ENCODE data around the gene IRF6.

The IRF6 gene

DNA sequence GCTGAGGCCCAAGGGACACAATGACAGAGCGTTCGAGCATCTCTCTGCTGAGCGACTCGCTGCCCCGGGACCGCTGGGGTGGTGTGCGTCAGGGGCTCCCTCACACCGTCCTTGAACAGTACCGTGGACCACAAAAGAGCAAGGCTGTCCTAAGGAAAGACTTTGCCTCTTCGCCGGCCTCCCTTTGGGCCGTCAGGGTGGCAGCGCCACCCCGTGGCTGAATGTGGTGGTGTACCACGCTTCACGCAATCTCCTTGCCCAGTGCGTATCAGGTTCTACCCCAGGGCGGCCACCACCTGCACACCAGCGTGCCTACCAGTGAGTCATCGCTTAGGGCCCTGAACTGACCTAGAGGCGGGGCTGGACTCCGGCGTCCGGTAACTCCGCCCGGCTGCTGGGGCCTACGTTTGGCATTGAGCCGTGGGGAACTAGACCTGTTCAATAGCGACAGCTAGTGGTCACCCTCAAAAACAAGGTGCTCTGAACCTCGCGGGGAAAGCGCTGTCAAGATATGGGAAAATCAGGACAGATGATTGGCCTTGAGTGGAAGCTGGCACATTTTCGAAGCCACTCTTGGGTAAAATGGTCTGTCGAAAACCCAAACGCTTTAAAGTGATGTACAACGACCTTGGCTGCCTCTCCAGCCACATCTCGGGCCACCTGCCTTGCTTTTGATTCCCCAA lies 58.2 kb downstream of the IRF6 start:
- TF ChIP-seq CTCF (IDR thresholded peaks at IDR 0.05; ENCODE audit: low read length, missing control alignments) = peak; percentile 81
- DNase-seq (ENCODE audit: low read depth) = peak; percentile 97

DNA sequence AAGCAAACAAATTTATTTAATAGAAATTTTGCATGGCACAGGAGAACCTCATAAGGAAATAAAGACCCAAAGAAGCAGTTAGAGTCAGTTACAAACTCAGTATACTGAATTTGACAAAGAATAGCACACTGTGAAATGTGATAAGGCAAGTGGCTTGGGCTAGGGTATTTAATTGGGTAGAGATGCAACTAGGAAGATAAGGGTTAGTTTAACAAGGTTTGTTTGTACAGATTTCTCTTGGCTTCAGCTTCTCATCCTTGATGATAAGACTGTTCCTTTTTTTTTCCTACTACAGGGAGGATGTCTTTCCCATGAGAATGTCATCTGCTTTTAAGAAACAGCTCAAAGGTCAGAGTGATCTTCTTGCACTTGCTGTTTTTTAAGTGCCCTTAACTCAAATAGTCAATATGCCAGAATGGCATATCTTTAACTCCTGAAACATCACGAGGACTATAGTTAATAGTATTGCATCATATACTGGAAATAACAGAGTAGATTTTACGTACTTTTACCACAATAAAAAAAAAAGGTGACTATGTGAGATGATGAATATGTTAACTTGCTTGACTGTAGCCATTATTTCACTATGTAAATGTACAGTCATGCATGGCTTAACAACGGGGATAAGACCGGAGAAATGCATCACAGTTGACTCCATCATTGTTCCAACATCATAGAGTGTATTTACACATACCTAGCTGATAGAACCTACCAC lies 59.3 kb downstream of the IRF6 start:
- peak; percentile 15 for DNase-seq (ENCODE audit: low read depth)
- no peak overlapping the region for H3K4me3 ChIP-seq (replicated peaks; ENCODE audit: low read depth, low read length)
- no peak for TF ChIP-seq CTCF (IDR thresholded peaks at IDR 0.05; ENCODE audit: low read length, missing control alignments)

More for the DNA sequence above, 58.2 kb downstream of the IRF6 start:
- peak overlapping the region; percentile 13 for H3K4me3 ChIP-seq (replicated peaks; ENCODE audit: low read depth, low read length)

GRCh38 chr1:209743145-209743482 lies 62.8 kb downstream of the IRF6 start:
- no peak for TF ChIP-seq CTCF (IDR thresholded peaks at IDR 0.05; ENCODE audit: low read length, missing control alignments)
- DNase-seq (ENCODE audit: low read depth) = peak; percentile 77
- no peak overlapping the region for H3K4me3 ChIP-seq (replicated peaks; ENCODE audit: low read depth, low read length)

- TF ChIP-seq CTCF (IDR thresholded peaks at IDR 0.05; ENCODE audit: low read length, missing control alignments) = no peak
- peak; percentile 82 for DNase-seq (ENCODE audit: low read depth)
- peak overlapping the region; percentile 3 for H3K4me3 ChIP-seq (replicated peaks; ENCODE audit: low read depth, low read length)
Measured at GRCh38 chr1:209742409-209743144, 63.4 kb downstream of the IRF6 start.

DNA sequence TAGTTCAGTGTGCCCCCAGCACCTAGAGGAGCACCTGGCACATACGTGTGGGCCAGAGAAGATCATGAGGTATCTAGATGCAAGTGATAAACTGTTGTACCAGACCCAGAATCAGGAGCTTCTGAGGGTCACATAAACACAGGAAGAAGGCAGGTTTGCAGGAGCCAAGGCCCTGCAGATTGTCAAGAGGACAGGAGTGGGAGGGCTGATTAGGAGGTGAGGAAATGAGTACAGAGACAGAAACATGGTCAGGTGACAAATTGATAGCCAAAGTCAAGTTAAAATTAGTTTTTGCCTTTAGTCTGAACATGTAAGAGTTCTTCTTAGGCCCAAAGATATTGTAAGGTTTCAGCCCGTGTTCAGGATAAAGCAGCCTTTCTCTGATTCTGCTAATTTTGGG lies 64.1 kb downstream of the IRF6 start:
- peak overlapping the region; percentile 3 for H3K4me3 ChIP-seq (replicated peaks; ENCODE audit: low read depth, low read length)
- DNase-seq (ENCODE audit: low read depth) = no peak
- TF ChIP-seq CTCF (IDR thresholded peaks at IDR 0.05; ENCODE audit: low read length, missing control alignments) = no peak

- DNase-seq (ENCODE audit: low read depth) = no peak
- H3K4me3 ChIP-seq (replicated peaks; ENCODE audit: low read depth, low read length) = no peak overlapping the region
- no peak for TF ChIP-seq CTCF (IDR thresholded peaks at IDR 0.05; ENCODE audit: low read length, missing control alignments)
Measured at GRCh38 chr1:209741193-209741592, 64.7 kb downstream of the IRF6 start.
